Prostate gland (tissue), 2 donors: ENCODE data around the gene F3.

ENCODE experiments used
- CTCF ChIP-seq, 4 experiments: fragments of 200-600 bp in 2 of 4; fragments of 450-650 bp in 2 of 4; sonication (generic) in 2 of 4; IDR thresholded peaks; 1 replicate in 3 of 4; 2 replicates in 1 of 4; pipeline ENCODE4 v1.5.1; 2016 to 2019; ENCODE audit warnings: antibody characterized with exemption in 4 of 4, mild to moderate bottlenecking in 2 of 4, moderate library complexity in 2 of 4
- POLR2A ChIP-seq: fragments of 450-650 bp; IDR thresholded peaks from one replicate; pipeline ENCODE4 v1.6.1; 2016; ENCODE audit warnings: antibody characterized with exemption, mild to moderate bottlenecking
- POLR2AphosphoS5 ChIP-seq: sonication (generic); formaldehyde crosslinking; IDR thresholded peaks from one replicate; pipeline ENCODE4 v1.6.1; 2017; ENCODE audit warnings: antibody characterized with exemption

- TF ChIP-seq CTCF (IDR thresholded peaks at IDR 0.05) = no peak
- TF ChIP-seq POLR2A = no peak
- TF ChIP-seq POLR2AphosphoS5 = no peak
Measured at GRCh38 chr1:94503153-94503552, 38.4 kb downstream of the F3 start.
